ENCODE measurements around the gene SEC22C.

Gene SEC22C

GRCh38 chr3:42578054-42578453, 3.7 kb downstream of the SEC22C start:
- H3K4me1 ChIP-seq (ENCODE audit: low read depth, poor library complexity, severe bottlenecking): peaks cover 13% of the 10 kb centered on the region
- H3K36me3 ChIP-seq (ENCODE audit: insufficient read depth): no peaks in the 10 kb centered on the region
- no peak overlapping the region for H3K27ac ChIP-seq
- no peak for TF ChIP-seq CTCF (conservative IDR thresholded peaks at IDR 0.05; ENCODE audit: low read depth, low read length)
- H4K20me1 ChIP-seq (ENCODE audit: insufficient read depth): no peaks in the 10 kb centered on the region
- no peak overlapping the region for H3K4me2 ChIP-seq
- no peaks in the 10 kb centered on the region for H3K27me3 ChIP-seq (ENCODE audit: insufficient read depth, low read depth)
- H3K9ac ChIP-seq: no peak overlapping the region
- no peaks in the 10 kb centered on the region; the same call in 1 of the 2 replicates for H3K79me2 ChIP-seq (ENCODE audit: insufficient read depth, low read depth)
- no peak overlapping the region for H2AFZ ChIP-seq (ENCODE audit: low read depth)
- H3K4me3 ChIP-seq (IDR thresholded peaks at IDR 0.05; ENCODE audit: insufficient read depth, low read depth, low read length): no peak overlapping the region

- no peak for TF ChIP-seq CTCF (conservative IDR thresholded peaks at IDR 0.05; ENCODE audit: low read depth, low read length)
- H3K27me3 ChIP-seq (ENCODE audit: insufficient read depth, low read depth): no peaks in the 10 kb centered on the region
- H3K9ac ChIP-seq: no peak overlapping the region
- no peak overlapping the region for H3K4me2 ChIP-seq
- H4K20me1 ChIP-seq (ENCODE audit: insufficient read depth): no peaks in the 10 kb centered on the region
- H3K4me3 ChIP-seq (IDR thresholded peaks at IDR 0.05; ENCODE audit: insufficient read depth, low read depth, low read length): no peak overlapping the region
- peaks cover 3% of the 10 kb centered on the region for H3K4me1 ChIP-seq (ENCODE audit: low read depth, poor library complexity, severe bottlenecking)
- no peak overlapping the region for H2AFZ ChIP-seq (ENCODE audit: low read depth)
- no peak overlapping the region for H3K27ac ChIP-seq
- H3K79me2 ChIP-seq (ENCODE audit: insufficient read depth, low read depth): no peaks in the 10 kb centered on the region
- H3K36me3 ChIP-seq (ENCODE audit: insufficient read depth): no peaks in the 10 kb centered on the region
These were observed 6.5 kb downstream of the SEC22C start for GRCh38 chr3:42575137-42575741.

GRCh38 chr3:42572278-42572677, 9.5 kb downstream of the SEC22C start:
- TF ChIP-seq CTCF (conservative IDR thresholded peaks at IDR 0.05; ENCODE audit: low read depth, low read length): peak; percentile 42; the same call in 1 of the 2 replicates
- Histone ChIP-seq H3K36me3 (ENCODE audit: insufficient read depth) (no peaks in the 10 kb centered on the region), H3K79me2 (ENCODE audit: insufficient read depth, low read depth) (no peaks in the 10 kb centered on the region), H3K9ac (no peak overlapping the region), H3K4me3 (IDR thresholded peaks at IDR 0.05; ENCODE audit: insufficient read depth, low read depth, low read length) (no peak overlapping the region), H3K4me2 (no peak overlapping the region), H3K27ac (no peak overlapping the region), H4K20me1 (ENCODE audit: insufficient read depth) (no peaks in the 10 kb centered on the region), H3K4me1 (ENCODE audit: low read depth, poor library complexity, severe bottlenecking) (no peaks in the 10 kb centered on the region), H2AFZ (ENCODE audit: low read depth) (no peak overlapping the region), H3K27me3 (ENCODE audit: insufficient read depth, low read depth) (no peaks in the 10 kb centered on the region)

GRCh38 chr3:42569593-42570142, 12.1 kb downstream of the SEC22C start:
- Histone ChIP-seq H3K4me3 (IDR thresholded peaks at IDR 0.05; ENCODE audit: insufficient read depth, low read depth, low read length) (no peak overlapping the region), H3K9ac (no peak overlapping the region), H3K27ac (no peak overlapping the region), H3K4me1 (ENCODE audit: low read depth, poor library complexity, severe bottlenecking) (no peaks in the 10 kb centered on the region), H3K4me2 (no peak overlapping the region), H4K20me1 (ENCODE audit: insufficient read depth) (no peaks in the 10 kb centered on the region), H3K36me3 (ENCODE audit: insufficient read depth) (no peaks in the 10 kb centered on the region), H3K27me3 (ENCODE audit: insufficient read depth, low read depth) (no peaks in the 10 kb centered on the region), H2AFZ (ENCODE audit: low read depth) (no peak overlapping the region), H3K79me2 (ENCODE audit: insufficient read depth, low read depth) (no peaks in the 10 kb centered on the region)
- TF ChIP-seq CTCF (conservative IDR thresholded peaks at IDR 0.05; ENCODE audit: low read depth, low read length): no peak
